Inflammatory macrophage (primary cell): ENCODE results near the gene E2F3.
A peak's percentile ranks its signal among the peaks of the same experiment; 100 is the strongest.
"Not testable (repeated sequence)": the region's sequence is repeated elsewhere in the genome, so short reads cannot be mapped to it uniquely, and the experiment has no call there.

Source experiments
- DNase-seq, 2 donors: peaks; one replicate each; pipeline ENCODE4 v3.0.0-alpha.2; 2020 to 2022

The E2F3 gene

GRCh38 chr6:20472748-20473147 is 71.1 kb downstream of the E2F3 start:
- DNase-seq, result no peak

GRCh38 chr6:20473518-20473917 is 71.8 kb downstream of the E2F3 start:
- no peak for DNase-seq

- DNase-seq, result peak; percentile 12 to 17
These were observed 73.3 kb downstream of the E2F3 start for GRCh38 chr6:20474874-20475542.

GRCh38 chr6:20476501-20477043 is 74.9 kb downstream of the E2F3 start:
- no peak for DNase-seq

- no peak for DNase-seq
These were observed 75.8 kb downstream of the E2F3 start for GRCh38 chr6:20477485-20477884.

GRCh38 chr6:20479060-20479459 is 77.4 kb downstream of the E2F3 start:
- no peak for DNase-seq

- DNase-seq, result no peak
These were observed 77.8 kb downstream of the E2F3 start for GRCh38 chr6:20479526-20479925.

- no peak for DNase-seq
These were observed 79.6 kb downstream of the E2F3 start for GRCh38 chr6:20481281-20481680.

GRCh38 chr6:20483887-20484497 is 82.3 kb downstream of the E2F3 start:
- peak; percentile 19 to 70 for DNase-seq

- DNase-seq, result no peak
These were observed 85.0 kb downstream of the E2F3 start for GRCh38 chr6:20486641-20487040.

- no peak for DNase-seq
These were observed 86.1 kb downstream of the E2F3 start for GRCh38 chr6:20487669-20488375.

GRCh38 chr6:20490591-20490990 is 88.9 kb downstream of the E2F3 start:
- no peak for DNase-seq

- no peak for DNase-seq
These were observed 90.4 kb downstream of the E2F3 start for GRCh38 chr6:20492099-20492498.

- peak; percentile 14 to 28 for DNase-seq
These were observed 95.7 kb downstream of the E2F3 start for GRCh38 chr6:20497216-20498040.

- DNase-seq, result no peak
These were observed 96.3 kb downstream of the E2F3 start for GRCh38 chr6:20498041-20498385.

GRCh38 chr6:20509212-20509611 is 107.5 kb downstream of the E2F3 start:
- DNase-seq, result no peak

- DNase-seq, result no peak
These were observed 110.2 kb downstream of the E2F3 start for GRCh38 chr6:20511852-20512251.

GRCh38 chr6:20525208-20525607 is 123.5 kb downstream of the E2F3 start:
- not testable (repeated sequence) for DNase-seq

GRCh38 chr6:20529086-20529448 is 127.4 kb downstream of the E2F3 start:
- DNase-seq, result peak; percentile 52 to 75

GRCh38 chr6:20532881-20533280 is 131.2 kb downstream of the E2F3 start:
- DNase-seq, result no peak

- DNase-seq, result no peak
These were observed 132.1 kb downstream of the E2F3 start for GRCh38 chr6:20533746-20534294.
